Colonic mucosa (tissue), 4 donors: ENCODE results near the gene DAB1. TPM values are rescaled to one million over a fixed set of nuclear protein-coding genes. Genes with fewer than 3 reads are reported as not detected.

Source experiments
- DNase-seq: peaks from one replicate; pipeline ENCODE4 v3.0.0-alpha.2; 2020
- H3K27ac ChIP-seq: fragments of 200-600 bp; one replicate; pipeline ENCODE4 v1.8.0; 2021
- H3K27me3 ChIP-seq: fragments of 200-600 bp; one replicate; pipeline ENCODE4 v1.8.0; 2021
- H3K36me3 ChIP-seq: fragments of 200-600 bp; one replicate; pipeline ENCODE4 v1.8.0; 2021
- H3K4me1 ChIP-seq: fragments of 200-600 bp; one replicate; pipeline ENCODE4 v1.8.0; 2021; ENCODE audit warnings: mild to moderate bottlenecking
- H3K4me3 ChIP-seq: fragments of 200-600 bp; one replicate; pipeline ENCODE4 v1.8.0; 2021
- H3K9ac ChIP-seq, 2 donors: one replicate each; pipeline ENCODE4 v1.7.0; 2013; ENCODE audit warnings: control low read depth in 2 of 2, low read depth in 2 of 2, low read length in 2 of 2
- H3K9me3 ChIP-seq: fragments of 200-600 bp; one replicate; pipeline ENCODE4 v1.8.0; 2021
- CTCF ChIP-seq: fragments of 200-600 bp; IDR thresholded peaks from one replicate; pipeline ENCODE4 v1.8.0; 2022; ENCODE audit warnings: antibody characterized with exemption, mild to moderate bottlenecking
- intact Hi-C: fragments of 100-400 bp; cut with DNase I; formaldehyde crosslinking; loops from one replicate; pipeline ENCODE4 v1.14.1; 2022
- total RNA-seq, 2 donors: library from RNA; stranded (reverse); fragmentation: NEBNext Ultra II Directional in 1 of 2; extraction: Animal tissue kit (Norgen Biotek cat#: 25700) in 1 of 2; gene quantifications; one replicate each; pipeline ENCODE4 v1.2.1, GENCODE V29; 2021
- donor health status: healthy.
- donor health status: DM: no; HTN: no; CAD: no.
- donor health status: DM: no; HTN: no; CAD: no.

DAB1 gene
- total RNA-seq, 2 donors from 2014 or later, result 0.42 TPM; not detected in 1

GRCh38 chr1:57276918-57277317 is 146.9 kb downstream of the DAB1 start:
- no peak overlapping the region for H3K4me3 ChIP-seq
- H3K36me3 ChIP-seq, result no peaks in the 10 kb centered on the region
- H3K27ac ChIP-seq, result no peak overlapping the region
- no peak for TF ChIP-seq CTCF
- intact Hi-C loops, result no loop called here
- H3K9me3 ChIP-seq, result no peaks in the 10 kb centered on the region
- H3K9ac ChIP-seq, result no peak overlapping the region
- H3K27me3 ChIP-seq, result no peaks in the 10 kb centered on the region
- DNase-seq, result no peak
- no peaks in the 10 kb centered on the region for H3K4me1 ChIP-seq

GRCh38 chr1:57272601-57273000 is 151.3 kb downstream of the DAB1 start:
- Histone ChIP-seq H3K36me3 (no peaks in the 10 kb centered on the region), H3K9ac (no peak overlapping the region), H3K4me3 (no peak overlapping the region), H3K27me3 (no peaks in the 10 kb centered on the region), H3K27ac (no peak overlapping the region), H3K4me1 (no peaks in the 10 kb centered on the region), H3K9me3 (no peaks in the 10 kb centered on the region)
- DNase-seq, result no peak
- no peak for TF ChIP-seq CTCF
- intact Hi-C loops, result no loop called here

GRCh38 chr1:57272150-57272549 is 151.7 kb downstream of the DAB1 start:
- intact Hi-C loops, result no loop called here
- Histone ChIP-seq H3K9ac (no peak overlapping the region), H3K4me1 (no peaks in the 10 kb centered on the region), H3K9me3 (no peaks in the 10 kb centered on the region), H3K36me3 (no peaks in the 10 kb centered on the region), H3K27me3 (no peaks in the 10 kb centered on the region), H3K27ac (no peak overlapping the region), H3K4me3 (no peak overlapping the region)
- no peak for TF ChIP-seq CTCF
- no peak for DNase-seq

GRCh38 chr1:57270927-57271698 is 152.7 kb downstream of the DAB1 start:
- Histone ChIP-seq H3K9me3 (no peaks in the 10 kb centered on the region), H3K36me3 (no peaks in the 10 kb centered on the region), H3K4me1 (no peaks in the 10 kb centered on the region), H3K9ac (no peak overlapping the region), H3K4me3 (no peak overlapping the region), H3K27me3 (no peaks in the 10 kb centered on the region), H3K27ac (no peak overlapping the region)
- no peak for TF ChIP-seq CTCF
- intact Hi-C loops, result no loop called here
- DNase-seq, result no peak

GRCh38 chr1:57269630-57270225 is 154.1 kb downstream of the DAB1 start:
- no peak overlapping the region for H3K4me3 ChIP-seq
- no peaks in the 10 kb centered on the region for H3K36me3 ChIP-seq
- H3K9ac ChIP-seq, result no peak overlapping the region
- no peak overlapping the region for H3K27ac ChIP-seq
- intact Hi-C loops, result no loop called here
- DNase-seq, result no peak
- H3K27me3 ChIP-seq, result no peaks in the 10 kb centered on the region
- H3K4me1 ChIP-seq, result no peaks in the 10 kb centered on the region
- TF ChIP-seq CTCF, result no peak
- H3K9me3 ChIP-seq, result no peaks in the 10 kb centered on the region
